ENCODE data around the gene MAML3. TPM values are rescaled to one million over a fixed set of nuclear protein-coding genes. Genes with fewer than 3 reads are reported as not detected.

MAML3 gene
- total RNA-seq, 4 donors from 2014 or later, result 2.4 to 50.5 (median 17.8) TPM

DNA sequence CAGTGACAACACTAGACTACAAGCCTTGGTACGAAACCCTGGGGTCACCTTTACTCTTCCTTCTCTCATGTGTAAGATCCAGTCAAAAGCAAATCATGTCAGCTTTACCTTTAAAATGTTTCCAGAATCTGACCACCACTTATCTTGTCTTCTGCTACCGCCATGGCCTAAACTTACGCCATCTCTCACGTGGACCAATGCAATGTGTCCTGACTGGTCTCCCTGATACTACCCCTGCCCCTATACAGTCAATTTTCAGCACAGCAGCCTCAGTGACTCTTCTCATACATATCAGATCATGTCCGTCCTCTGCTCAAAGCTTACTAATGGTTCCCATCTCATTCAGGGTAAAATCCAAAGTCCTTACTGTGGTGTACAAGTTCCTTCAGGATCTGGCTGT lies 15.0 kb upstream of the MAML3 start:
- no peaks in the 10 kb centered on the region for H3K27me3 ChIP-seq
- H3K27ac ChIP-seq, result no peak overlapping the region
- H3K4me3 ChIP-seq, result no peak overlapping the region
- H3K9me3 ChIP-seq, result no peaks in the 10 kb centered on the region
- intact Hi-C loops (cut with DNase I; ENCODE audit: low total_unique reads), result no loop called here
- no peak for DNase-seq
- no peaks in the 10 kb centered on the region for H3K4me1 ChIP-seq
- H3K36me3 ChIP-seq, result no peaks in the 10 kb centered on the region
- TF ChIP-seq, protein P1, sequence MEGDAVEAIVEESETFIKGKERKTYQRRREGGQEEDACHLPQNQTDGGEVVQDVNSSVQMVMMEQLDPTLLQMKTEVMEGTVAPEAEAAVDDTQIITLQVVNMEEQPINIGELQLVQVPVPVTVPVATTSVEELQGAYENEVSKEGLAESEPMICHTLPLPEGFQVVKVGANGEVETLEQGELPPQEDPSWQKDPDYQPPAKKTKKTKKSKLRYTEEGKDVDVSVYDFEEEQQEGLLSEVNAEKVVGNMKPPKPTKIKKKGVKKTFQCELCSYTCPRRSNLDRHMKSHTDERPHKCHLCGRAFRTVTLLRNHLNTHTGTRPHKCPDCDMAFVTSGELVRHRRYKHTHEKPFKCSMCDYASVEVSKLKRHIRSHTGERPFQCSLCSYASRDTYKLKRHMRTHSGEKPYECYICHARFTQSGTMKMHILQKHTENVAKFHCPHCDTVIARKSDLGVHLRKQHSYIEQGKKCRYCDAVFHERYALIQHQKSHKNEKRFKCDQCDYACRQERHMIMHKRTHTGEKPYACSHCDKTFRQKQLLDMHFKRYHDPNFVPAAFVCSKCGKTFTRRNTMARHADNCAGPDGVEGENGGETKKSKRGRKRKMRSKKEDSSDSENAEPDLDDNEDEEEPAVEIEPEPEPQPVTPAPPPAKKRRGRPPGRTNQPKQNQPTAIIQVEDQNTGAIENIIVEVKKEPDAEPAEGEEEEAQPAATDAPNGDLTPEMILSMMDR (IDR thresholded peaks at IDR 0.05), result no peak
- no peak for TF ChIP-seq POLR2A (IDR thresholded peaks at IDR 0.05)

DNA sequence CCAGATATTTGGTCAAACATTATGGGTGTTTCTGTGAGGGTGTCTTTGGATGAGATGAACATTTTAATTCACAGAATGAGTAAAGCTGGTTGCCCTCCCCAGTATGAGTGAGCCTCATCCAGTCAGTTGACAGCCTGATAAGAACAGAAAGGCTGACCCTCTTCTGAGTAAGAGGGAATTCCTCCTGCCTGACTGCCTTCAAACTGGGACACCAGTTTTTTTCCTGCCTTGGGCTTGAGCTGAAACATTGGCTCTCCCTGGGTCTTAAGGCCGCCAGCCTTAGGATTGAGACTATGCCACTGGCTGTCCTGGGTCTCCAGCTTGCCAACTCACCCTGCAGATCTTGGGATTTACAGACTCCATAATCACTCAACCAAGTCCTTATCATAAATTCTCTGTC lies 14.5 kb upstream of the MAML3 start:
- TF ChIP-seq POLR2A (IDR thresholded peaks at IDR 0.05), result no peak
- TF ChIP-seq, protein P1 (IDR thresholded peaks at IDR 0.05), result no peak
- Histone ChIP-seq H3K9me3 (no peaks in the 10 kb centered on the region), H3K27ac (no peak overlapping the region), H3K4me3 (no peak overlapping the region), H3K36me3 (no peaks in the 10 kb centered on the region), H3K4me1 (peaks cover 0 to 2% of the 10 kb centered on the region in 2 donors), H3K27me3 (no peaks in the 10 kb centered on the region)
- intact Hi-C loops (cut with DNase I; ENCODE audit: low total_unique reads), result no loop called here
- DNase-seq, result no peak

DNA sequence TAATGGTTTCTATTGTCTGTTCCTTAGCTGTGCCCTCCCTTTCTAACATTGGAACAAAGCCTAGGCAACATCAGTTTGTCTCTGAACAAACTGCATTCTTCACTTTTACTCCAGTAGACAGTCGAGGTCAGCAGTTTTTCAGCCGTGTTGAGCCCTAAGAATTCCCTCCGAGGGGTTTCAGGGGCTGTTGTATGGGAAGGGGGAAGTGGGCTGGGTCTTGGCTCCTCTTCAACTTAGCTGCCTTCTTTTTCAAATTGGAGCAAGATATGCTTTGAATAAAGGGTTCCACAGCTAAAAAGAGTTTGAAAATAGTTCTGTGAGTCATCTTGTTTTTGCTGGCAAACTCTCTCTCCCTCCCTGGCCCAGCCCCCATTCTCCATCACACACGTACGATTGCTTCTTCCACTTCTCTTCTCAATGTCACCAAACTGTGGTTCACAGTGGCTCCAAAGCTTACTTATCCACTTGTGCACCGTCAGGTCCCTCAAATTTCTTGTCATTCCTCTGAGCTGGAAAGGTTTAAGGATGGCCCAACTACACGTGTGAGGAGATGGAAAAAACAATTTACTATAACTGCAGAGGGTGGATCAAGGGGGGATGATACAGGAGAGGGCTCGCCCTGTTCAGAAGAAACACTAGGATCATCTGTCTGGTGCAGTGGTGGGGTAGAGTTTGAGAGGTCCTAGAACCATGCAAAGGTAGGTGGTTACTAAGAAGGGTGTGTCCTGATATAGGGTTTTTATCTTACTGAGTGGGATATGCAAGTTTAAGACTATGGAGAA lies 9.2 kb upstream of the MAML3 start:
- Histone ChIP-seq H3K4me1 (peaks cover 0 to 3% of the 10 kb centered on the region in 2 donors), H3K4me3 (peak overlapping the region in 1 of 2 donors; percentile 7), H3K27ac (peak overlapping the region; percentile 73 to 80), H3K27me3 (no peaks in the 10 kb centered on the region), H3K36me3 (no peaks in the 10 kb centered on the region), H3K9me3 (no peaks in the 10 kb centered on the region)
- intact Hi-C loops (cut with DNase I; ENCODE audit: low total_unique reads), result no loop called here
- TF ChIP-seq, protein P1 (IDR thresholded peaks at IDR 0.05), result no peak
- no peak for TF ChIP-seq POLR2A (IDR thresholded peaks at IDR 0.05)
- DNase-seq, result peak; percentile 38 to 70

DNA sequence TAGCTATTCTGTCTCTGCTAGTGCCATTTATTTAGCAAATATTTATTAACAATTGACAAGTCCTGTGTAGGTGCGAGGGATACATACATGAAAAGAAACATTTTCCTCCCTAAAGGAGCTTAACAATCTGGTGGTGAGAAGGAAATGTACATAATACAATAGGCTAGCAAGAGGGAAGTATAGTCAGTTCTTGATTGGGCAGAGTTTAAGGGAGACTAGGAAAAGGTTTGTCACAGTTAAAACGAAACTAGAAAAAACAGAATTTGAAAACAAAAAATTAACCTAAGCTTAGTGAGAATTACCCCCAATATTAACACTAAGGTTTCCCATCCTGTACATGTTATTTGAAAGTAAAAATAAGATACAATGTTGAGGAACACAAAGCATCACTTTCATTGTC lies 8.6 kb upstream of the MAML3 start:
- Histone ChIP-seq H3K27me3 (no peaks in the 10 kb centered on the region), H3K36me3 (no peaks in the 10 kb centered on the region), H3K27ac (peak overlapping the region; percentile 73 to 80), H3K4me1 (peaks cover 0 to 3% of the 10 kb centered on the region in 2 donors), H3K9me3 (no peaks in the 10 kb centered on the region), H3K4me3 (peak overlapping the region in 1 of 2 donors; percentile 7)
- no peak for DNase-seq
- TF ChIP-seq, protein P1 (IDR thresholded peaks at IDR 0.05), result no peak
- TF ChIP-seq POLR2A (IDR thresholded peaks at IDR 0.05), result no peak
- intact Hi-C loops (cut with DNase I; ENCODE audit: low total_unique reads), result no loop called here

DNA sequence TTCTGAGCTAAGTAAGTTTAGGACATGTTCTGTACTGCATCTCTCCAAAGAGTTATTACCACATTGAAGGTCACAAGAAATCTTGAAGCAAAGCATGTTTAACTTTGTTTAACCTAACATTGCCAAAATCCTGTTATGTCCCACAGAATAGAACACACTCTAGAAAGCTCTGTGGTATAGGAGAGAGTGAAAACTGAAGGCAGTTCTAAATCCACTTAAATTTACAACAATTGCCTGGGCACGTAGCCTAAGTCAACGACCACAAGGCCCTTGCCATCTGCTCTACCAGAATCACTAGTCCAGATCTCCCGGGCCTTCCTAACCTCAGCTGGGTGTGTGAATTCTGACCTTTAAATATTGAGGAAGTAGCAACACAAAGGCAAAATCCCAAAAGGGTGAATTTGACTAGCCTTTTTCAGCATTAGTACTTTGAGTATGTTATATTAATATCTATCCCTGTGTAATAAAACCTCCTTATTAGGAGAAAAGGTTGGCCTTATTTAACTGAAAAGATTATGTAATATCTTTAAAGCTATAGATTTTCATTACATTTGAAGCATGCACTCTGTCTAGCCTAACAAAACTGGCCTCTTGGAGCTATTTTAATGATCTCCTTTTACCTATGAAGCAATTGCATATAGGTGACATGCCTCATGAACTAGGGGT lies 4.5 kb upstream of the MAML3 start:
- no peak for DNase-seq
- peak overlapping the region in 1 of 2 donors; percentile 62 for H3K27ac ChIP-seq
- no peak for TF ChIP-seq POLR2A (IDR thresholded peaks at IDR 0.05)
- TF ChIP-seq, protein P1 (IDR thresholded peaks at IDR 0.05), result no peak
- no peaks in the 10 kb centered on the region for H3K9me3 ChIP-seq
- intact Hi-C loops (cut with DNase I; ENCODE audit: low total_unique reads), result no loop called here
- H3K4me1 ChIP-seq, result peaks cover 0 to 2% of the 10 kb centered on the region in 2 donors
- H3K36me3 ChIP-seq, result no peaks in the 10 kb centered on the region
- H3K4me3 ChIP-seq, result no peak overlapping the region
- no peaks in the 10 kb centered on the region for H3K27me3 ChIP-seq

Data from uterus (tissue), 4 donors.